Stimulated activated CD4-positive, alpha-beta T cell treated with anti-CD3 and anti-CD28 coated beads, Interleukin-1b, Interleukin-23, amount 100 ng/mL, for 48 hours (primary cell): ENCODE results near the gene CCL4.
A peak's percentile ranks its signal among the peaks of the same experiment; 100 is the strongest.
"Not testable (repeated sequence)": the region's sequence is repeated elsewhere in the genome, so short reads cannot be mapped to it uniquely, and the experiment has no call there.

Experiments
- DNase-seq: peaks from one replicate; pipeline ENCODE4 v3.0.0-alpha.2; 2020

The CCL4 gene

DNA sequence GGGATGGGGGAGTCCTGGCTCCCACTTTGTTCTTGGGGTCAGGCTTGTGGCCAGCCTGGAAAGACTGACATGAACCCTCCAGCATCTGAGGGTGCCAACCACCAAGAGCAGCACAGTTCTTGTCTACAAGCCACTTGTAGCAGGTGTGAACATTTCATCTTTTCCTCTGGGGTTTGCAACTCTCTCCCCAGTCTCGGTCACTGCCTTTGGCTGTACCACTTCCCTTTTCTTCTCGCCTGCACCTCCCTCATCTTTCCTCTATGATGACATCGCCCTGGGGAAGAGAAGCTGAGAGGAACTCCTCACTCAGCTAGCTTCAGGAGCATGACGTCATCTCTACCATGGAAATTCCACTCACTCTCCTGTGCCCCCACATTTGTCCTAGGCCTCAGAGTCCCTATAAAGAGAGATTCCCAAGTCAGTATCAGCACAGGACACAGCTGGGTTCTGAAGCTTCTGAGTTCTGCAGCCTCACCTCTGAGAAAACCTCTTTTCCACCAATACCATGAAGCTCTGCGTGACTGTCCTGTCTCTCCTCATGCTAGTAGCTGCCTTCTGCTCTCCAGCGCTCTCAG is at the start of gene CCL4:
CCL4 (plus strand) TSS at position 427 of the 575 bp plus-strand sequence; CDS start at position 506, 79 bp downstream.
- DNase-seq, result peak; percentile 12

DNA sequence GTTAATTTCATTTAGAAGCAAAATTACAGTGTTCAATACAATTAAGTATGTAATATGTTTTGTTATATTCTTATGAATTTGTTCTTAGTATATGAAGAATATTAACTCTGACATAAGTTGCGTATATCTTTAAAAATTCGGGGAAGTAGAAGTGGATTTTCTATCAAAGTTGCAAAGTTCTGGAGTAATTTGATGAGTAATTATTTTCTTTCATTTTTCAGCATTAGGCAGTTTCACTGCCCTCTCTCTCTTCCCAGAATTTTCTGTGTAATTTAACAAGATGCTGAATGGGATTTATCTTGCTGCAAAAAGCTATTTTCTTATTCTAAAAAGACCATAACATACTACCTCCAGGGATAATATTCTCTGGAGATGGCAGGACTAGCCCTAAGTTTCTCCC is 48.5 kb upstream of the CCL4 start:
- DNase-seq, result no peak

GRCh38 chr17:36055921-36056520 is 47.6 kb upstream of the CCL4 start:
- DNase-seq, result no peak

DNA sequence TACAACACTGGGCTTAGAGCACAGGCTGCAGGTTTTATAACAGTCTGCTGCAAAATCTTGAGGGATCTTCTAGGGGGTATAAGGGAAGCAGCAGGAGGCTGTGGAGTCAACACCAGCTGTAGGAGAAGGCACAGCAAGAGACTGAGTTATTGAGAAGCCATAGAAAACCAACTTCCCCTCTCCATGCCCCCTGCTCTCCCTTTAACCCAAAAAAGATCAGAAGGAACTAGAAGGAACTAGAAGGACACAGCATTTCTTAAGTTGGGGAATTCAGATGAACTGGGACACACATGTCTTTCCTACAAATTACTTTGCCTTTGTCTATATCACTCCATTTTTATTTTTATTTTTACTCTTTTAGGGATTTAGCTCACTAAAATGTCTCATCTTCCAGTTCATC is 45.7 kb upstream of the CCL4 start:
- DNase-seq, result no peak

DNA sequence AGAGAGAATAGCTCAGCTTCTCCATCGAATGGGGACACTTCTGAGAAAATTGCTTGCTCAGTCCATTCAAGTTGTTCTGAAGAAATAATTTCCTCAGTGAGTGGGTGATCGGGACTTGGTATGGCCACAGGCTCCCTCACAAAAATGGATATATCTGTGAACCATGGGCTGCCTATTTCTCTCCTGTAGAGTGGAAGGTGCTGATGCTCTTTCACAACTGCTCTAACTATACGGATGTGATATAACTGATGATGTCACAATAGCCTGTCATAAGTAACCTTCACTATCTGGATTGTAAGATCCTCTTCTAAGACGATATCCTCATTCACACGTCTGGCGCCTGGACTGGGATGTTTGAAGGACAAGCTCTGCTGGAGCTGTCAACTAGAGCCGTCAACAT is 44.2 kb upstream of the CCL4 start:
- DNase-seq, result no peak

DNA sequence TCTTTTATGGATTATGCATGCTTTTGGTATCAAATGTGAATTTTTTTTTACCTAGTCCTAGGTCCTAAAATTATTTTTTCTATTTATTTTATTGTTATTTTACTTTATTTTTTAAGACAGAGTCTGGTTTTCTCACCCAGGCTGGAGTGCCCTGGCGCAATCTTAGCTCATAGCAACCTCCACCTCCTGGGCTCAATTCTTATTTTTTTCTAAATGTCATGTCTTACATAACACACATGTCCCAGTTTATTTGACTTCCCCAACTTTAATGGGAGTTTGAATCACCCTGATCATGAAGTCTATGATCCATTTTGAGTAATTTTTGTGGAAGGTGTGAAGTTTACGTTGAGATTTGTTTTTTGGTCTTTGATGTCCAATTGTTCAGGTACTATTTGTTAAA is 42.8 kb upstream of the CCL4 start:
- DNase-seq, result no peak

DNA sequence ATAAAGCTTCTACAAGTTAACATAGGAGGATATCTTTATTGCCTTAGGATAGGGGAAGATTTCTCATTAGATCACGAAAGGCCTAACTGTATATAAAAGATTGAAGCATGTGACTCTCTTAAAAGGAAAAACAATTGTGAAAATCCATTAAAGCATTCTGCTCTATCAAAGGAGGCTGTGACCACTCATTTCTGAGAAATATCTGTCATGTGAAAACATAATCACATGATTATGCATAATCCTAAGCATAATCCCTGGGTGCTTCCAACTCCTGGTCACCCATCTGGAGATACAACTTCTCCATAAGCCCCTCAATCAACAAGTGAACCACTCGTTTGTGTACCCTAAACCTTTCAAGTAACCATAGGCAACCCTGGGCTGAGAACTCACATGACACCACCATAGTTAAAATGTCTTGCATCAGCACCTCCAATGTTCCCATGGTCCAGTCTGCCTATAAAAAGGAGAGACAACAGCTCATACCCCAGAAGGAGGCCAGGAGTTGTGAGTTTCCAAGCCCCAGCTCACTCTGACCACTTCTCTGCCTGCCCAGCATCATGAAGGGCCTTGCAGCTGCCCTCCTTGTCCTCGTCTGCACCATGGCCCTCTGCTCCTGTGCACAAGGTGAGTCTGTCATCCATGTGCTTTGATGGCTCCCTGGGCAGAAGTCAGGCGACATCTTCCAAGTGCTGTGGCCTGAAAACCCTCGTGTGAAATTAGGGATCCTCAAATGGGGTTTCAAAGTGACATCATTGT is 39.7 kb upstream of the CCL4 start, which contains the start of gene CCL18:
CCL18 (plus strand) TSS at position 487 of the 756 bp plus-strand sequence; CDS start at position 558, 71 bp downstream.
- no peak for DNase-seq

- DNase-seq, result no peak
Measured at GRCh38 chr17:36066365-36066985, 37.2 kb upstream of the CCL4 start.

- no peak for DNase-seq
Measured at GRCh38 chr17:36068524-36068923, 35.1 kb upstream of the CCL4 start.

- DNase-seq, result no peak
Measured at GRCh38 chr17:36069136-36069535, 34.5 kb upstream of the CCL4 start.

DNA sequence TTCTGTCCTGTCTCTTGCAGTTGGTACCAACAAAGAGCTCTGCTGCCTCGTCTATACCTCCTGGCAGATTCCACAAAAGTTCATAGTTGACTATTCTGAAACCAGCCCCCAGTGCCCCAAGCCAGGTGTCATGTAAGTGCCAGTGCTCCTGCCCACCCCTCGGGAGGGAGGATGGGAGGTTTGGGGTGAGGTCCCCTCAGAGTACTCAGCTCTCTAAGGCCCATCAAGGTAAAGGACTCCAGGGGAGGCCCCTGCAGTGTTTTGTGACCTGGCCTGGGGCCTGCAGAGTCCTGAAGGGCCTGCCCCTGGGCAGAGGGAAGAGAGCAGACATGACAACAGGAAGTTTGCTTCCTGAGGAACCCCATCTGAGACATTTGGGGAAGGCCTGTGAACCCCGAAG is 33.2 kb upstream of the CCL4 start:
- no peak for DNase-seq

- DNase-seq, result no peak
Measured at GRCh38 chr17:36071751-36072150, 31.9 kb upstream of the CCL4 start.

DNA sequence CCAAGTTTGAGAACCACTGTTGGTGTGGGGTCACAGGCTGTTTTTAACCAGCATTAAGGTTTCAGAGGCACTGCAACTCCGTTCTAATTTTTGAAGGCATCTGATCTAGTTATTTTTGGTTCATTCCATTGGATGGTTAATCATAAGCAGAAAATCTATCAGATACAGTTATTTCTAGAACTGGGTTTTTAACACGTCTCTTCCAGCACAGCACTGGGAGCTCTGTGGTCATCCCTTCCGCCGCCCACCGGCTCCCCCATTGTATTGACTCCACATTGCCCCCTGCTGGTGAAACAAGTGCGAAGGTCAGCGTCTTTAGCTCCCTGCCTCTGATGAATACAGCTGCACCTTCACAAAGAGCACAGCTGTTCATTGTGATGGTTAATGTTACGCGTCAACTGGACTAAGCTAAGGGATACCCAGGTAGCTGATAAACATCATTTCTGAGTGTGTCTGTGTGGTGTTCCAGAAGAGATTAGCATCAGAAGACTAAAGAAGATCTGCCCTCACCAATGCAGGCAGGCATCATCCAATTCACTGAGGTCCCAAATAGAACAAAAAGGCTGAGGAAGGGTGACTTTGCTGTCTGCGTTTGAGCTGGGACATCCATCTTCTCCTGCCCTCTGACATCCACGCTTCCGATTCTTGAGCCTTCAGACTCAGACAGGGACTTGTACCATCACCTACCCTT is 31.1 kb upstream of the CCL4 start:
- DNase-seq, result peak; percentile 77

GRCh38 chr17:36074365-36074764 is 29.3 kb upstream of the CCL4 start:
- no peak for DNase-seq

- DNase-seq, result not testable (repeated sequence)
Measured at GRCh38 chr17:36081681-36082471, 21.8 kb upstream of the CCL4 start.

GRCh38 chr17:36082482-36083120 is 21.0 kb upstream of the CCL4 start:
- DNase-seq, result peak; percentile 52

DNA sequence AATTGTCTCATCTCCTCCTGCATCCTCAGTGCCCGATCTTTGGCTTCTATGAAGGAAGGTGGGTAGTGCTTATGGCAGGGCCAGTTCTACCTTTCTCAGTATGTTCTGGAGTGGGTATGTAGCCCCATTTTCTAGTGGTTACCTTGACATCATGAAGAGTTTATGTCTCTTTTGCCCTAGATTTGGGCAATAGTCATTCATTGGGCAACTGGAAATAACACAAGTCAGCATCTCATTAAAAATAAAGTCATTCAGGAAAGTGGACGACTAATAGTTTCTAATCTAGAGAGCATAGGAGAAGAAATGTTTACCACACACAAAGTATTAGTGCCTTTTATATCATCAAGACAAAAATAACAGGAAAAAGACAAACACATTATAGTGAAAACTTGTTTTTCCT is 19.9 kb upstream of the CCL4 start:
- DNase-seq, result not testable (repeated sequence)

GRCh38 chr17:36085765-36086164 is 17.9 kb upstream of the CCL4 start:
- no peak for DNase-seq

GRCh38 chr17:36086791-36087190 is 16.8 kb upstream of the CCL4 start:
- DNase-seq, result no peak

DNA sequence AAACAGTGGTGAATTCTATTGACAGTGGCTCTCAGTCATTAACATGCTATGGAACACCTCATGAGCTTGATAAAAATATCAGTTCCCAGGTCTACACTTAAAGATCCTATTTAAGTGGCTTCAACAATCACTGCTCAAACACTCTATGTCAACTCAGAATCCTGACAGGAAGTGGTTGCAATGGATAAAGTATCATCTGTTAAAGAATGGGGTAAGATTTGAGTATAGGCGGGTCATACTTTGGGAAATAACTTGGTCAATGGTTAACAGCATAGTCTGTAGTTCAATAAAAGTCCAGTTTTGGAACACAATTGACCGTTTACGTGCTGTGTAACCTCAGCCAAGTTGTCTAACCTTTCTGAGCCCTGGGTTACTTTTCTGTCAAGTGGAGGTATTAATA is 16.2 kb upstream of the CCL4 start:
- DNase-seq, result not testable (repeated sequence)

DNA sequence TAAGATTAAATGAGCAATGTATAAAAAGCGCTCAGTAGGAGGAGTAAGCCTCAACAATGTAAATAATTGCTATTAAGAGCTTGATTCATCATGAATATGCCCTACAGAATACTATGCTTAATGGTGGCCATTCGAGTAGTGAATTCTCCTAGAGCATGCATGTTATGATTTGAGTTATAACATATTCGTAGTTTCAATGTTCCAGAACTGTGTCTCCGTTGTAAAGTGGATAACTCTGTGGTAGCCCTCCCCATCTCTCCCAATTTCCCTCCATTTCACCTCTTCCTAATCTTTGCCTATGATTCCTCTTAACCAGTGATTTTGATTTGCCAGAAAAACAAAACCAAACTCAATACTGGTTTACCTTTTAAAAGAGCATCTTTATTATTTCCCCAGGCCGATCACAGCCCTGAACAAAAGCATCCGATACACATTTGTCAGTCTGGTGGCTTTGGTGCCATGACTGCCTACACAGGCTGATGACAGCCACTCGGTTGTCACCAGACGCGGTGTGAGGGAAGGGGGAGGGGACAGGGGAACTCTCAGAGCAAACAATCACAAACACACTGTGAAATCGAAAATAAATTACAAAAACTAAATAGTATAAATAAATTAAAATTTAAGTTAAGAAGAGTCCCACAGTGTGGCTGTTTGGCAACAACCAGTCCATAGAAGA is 15.6 kb upstream of the CCL4 start:
- not testable (repeated sequence) for DNase-seq
